ENCODE data around the gene ZBTB44.

DNA sequence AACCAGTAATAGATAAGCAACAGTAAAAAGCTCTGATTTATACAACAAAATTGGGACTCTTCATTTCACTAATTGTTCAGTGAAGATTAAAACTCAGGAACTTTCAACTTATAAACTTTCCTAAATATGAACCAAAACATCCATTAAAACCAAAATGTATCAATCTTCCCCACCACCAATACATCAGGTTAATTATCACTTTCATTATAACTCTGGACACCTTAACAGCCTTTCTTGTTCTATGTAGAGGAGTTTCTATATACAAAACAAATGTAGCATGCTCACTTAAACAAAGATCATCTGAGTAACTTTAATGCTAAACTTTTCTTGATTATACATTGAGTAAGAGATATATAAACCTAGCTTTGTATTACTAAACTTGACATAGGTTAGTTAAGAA, 80.4 kb downstream of the ZBTB44 start:
- TF ChIP-seq, protein P1, sequence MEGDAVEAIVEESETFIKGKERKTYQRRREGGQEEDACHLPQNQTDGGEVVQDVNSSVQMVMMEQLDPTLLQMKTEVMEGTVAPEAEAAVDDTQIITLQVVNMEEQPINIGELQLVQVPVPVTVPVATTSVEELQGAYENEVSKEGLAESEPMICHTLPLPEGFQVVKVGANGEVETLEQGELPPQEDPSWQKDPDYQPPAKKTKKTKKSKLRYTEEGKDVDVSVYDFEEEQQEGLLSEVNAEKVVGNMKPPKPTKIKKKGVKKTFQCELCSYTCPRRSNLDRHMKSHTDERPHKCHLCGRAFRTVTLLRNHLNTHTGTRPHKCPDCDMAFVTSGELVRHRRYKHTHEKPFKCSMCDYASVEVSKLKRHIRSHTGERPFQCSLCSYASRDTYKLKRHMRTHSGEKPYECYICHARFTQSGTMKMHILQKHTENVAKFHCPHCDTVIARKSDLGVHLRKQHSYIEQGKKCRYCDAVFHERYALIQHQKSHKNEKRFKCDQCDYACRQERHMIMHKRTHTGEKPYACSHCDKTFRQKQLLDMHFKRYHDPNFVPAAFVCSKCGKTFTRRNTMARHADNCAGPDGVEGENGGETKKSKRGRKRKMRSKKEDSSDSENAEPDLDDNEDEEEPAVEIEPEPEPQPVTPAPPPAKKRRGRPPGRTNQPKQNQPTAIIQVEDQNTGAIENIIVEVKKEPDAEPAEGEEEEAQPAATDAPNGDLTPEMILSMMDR (IDR thresholded peaks at IDR 0.05), result no peak
- TF ChIP-seq POLR2A (IDR thresholded peaks at IDR 0.05), result no peak

All from body of pancreas (tissue), 4 donors.